Chondrocyte (in vitro differentiated cells): Measurements from ENCODE around the gene ST3GAL6. TPM values are rescaled to one million over a fixed set of nuclear protein-coding genes. Genes with fewer than 3 reads are reported as not detected.

Experiments used
- DNase-seq: peaks from one replicate; pipeline ENCODE4 v3.0.0; 2021; ENCODE audit warnings: mixed read lengths, low spot score
- H3K27ac Mint-ChIP-seq: one replicate; pipeline ENCODE4 v1.8.0; 2021; ENCODE audit warnings: mild to moderate bottlenecking, moderate library complexity, mixed read lengths; ENCODE audit not compliant: unreplicated experiment
- H3K27me3 Mint-ChIP-seq: 2 replicates; pipeline ENCODE4 v1.8.0; 2021; ENCODE audit warnings: low read depth, mixed read lengths
- H3K36me3 Mint-ChIP-seq: 2 replicates; pipeline ENCODE4 v1.8.0; 2021; ENCODE audit warnings: low read depth, mixed read lengths
- H3K4me1 Mint-ChIP-seq: 2 replicates; pipeline ENCODE4 v1.8.0; 2021; ENCODE audit warnings: low read depth, mild to moderate bottlenecking, mixed read lengths
- H3K4me3 Mint-ChIP-seq: one replicate; pipeline ENCODE4 v1.8.0; 2021; ENCODE audit warnings: mild to moderate bottlenecking, moderate library complexity, mixed read lengths; ENCODE audit not compliant: unreplicated experiment
- H3K9me3 Mint-ChIP-seq: 2 replicates; pipeline ENCODE4 v1.8.0; 2021; ENCODE audit warnings: low read depth, mixed read lengths
- total RNA-seq: library from RNA; stranded (reverse); gene quantifications from 3 replicates; pipeline ENCODE4 v1.2.1, GENCODE V29; 2021
- TF ChIP-seq, protein P1 (sequence below): fragments of 200-600 bp; sonication (generic); IDR thresholded peaks from 2 replicates; pipeline ENCODE4 v1.5.0; 2021; ENCODE audit warnings: antibody characterized with exemption, mild to moderate bottlenecking, moderate library complexity

Gene ST3GAL6
- total RNA-seq, 1 donor from 2014 or later, result 0.32 TPM

DNA sequence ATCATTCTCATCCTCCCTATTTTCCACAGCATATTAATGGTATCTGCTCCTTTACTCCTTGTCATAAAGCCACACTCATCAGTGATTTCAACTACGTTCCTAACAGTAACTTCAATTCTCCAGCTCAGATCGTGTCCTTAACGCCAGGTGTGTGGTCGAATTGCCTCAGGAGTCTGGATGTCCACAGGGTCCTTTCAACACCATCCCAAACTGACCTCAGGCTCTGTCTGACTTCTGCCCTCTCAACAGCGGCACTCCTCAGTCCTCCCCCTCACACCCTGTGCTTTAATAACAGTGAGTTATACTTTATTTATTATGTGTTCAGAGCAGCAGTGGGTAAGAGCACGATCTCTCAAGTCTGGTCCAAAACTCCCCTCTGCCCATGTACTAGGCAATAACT is 42.4 kb downstream of the ST3GAL6 start:
- DNase-seq, result no peak
- Mint-ChIP-seq H3K9me3 (no peaks in the 10 kb centered on the region), H3K4me3 (no peak overlapping the region), H3K27ac (no peak overlapping the region), H3K27me3 (no peaks in the 10 kb centered on the region), H3K36me3 (peaks cover 48% of the 10 kb centered on the region), H3K4me1 (peaks cover 6% of the 10 kb centered on the region)
- TF ChIP-seq, protein P1, sequence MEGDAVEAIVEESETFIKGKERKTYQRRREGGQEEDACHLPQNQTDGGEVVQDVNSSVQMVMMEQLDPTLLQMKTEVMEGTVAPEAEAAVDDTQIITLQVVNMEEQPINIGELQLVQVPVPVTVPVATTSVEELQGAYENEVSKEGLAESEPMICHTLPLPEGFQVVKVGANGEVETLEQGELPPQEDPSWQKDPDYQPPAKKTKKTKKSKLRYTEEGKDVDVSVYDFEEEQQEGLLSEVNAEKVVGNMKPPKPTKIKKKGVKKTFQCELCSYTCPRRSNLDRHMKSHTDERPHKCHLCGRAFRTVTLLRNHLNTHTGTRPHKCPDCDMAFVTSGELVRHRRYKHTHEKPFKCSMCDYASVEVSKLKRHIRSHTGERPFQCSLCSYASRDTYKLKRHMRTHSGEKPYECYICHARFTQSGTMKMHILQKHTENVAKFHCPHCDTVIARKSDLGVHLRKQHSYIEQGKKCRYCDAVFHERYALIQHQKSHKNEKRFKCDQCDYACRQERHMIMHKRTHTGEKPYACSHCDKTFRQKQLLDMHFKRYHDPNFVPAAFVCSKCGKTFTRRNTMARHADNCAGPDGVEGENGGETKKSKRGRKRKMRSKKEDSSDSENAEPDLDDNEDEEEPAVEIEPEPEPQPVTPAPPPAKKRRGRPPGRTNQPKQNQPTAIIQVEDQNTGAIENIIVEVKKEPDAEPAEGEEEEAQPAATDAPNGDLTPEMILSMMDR, result no peak

DNA sequence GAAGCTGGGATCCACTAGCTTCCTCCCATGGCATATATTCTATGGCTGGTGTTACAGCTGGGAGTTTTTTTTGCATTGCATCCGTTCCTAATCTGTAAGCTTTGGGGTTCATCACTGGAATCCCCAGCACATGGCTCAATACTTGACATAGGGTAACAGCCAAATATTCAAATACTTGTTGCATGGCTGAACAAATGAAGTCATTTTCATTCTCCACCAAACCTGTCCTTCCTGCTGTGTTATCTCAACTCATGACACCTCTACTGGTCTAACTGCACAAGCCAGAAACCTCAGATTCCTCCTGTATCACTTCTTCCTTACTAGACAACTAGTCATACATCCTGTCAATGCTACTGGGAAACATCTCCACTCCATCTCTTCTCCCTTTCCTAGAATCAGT is 43.4 kb downstream of the ST3GAL6 start:
- Mint-ChIP-seq H3K9me3 (no peaks in the 10 kb centered on the region), H3K4me1 (peaks cover 6% of the 10 kb centered on the region), H3K36me3 (peaks cover 45% of the 10 kb centered on the region), H3K27ac (no peak overlapping the region), H3K4me3 (no peak overlapping the region), H3K27me3 (no peaks in the 10 kb centered on the region)
- TF ChIP-seq, protein P1, result no peak
- DNase-seq, result no peak

DNA sequence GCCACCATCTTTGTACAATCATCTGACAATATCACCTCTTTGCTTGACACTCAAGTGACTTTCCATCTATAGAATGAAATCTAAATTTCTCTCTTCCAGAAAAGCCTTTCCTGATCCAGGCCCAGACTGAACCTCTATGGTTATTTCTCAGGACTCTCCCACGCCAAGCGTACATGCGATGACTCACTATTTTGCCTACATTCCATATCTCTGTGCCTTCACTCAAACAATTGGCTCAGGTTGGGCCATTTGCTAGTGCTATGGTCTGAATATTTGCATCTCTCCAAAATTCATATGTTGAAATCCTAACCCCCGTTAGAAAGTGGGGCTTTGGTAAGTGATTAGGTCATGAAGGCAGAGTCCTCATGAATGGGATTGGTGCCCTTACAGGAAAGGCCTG is 43.9 kb downstream of the ST3GAL6 start:
- TF ChIP-seq, protein P1, result no peak
- Mint-ChIP-seq H3K9me3 (no peaks in the 10 kb centered on the region), H3K36me3 (peaks cover 43% of the 10 kb centered on the region), H3K4me3 (no peak overlapping the region), H3K27me3 (no peaks in the 10 kb centered on the region), H3K4me1 (peaks cover 6% of the 10 kb centered on the region), H3K27ac (no peak overlapping the region)
- DNase-seq, result no peak

DNA sequence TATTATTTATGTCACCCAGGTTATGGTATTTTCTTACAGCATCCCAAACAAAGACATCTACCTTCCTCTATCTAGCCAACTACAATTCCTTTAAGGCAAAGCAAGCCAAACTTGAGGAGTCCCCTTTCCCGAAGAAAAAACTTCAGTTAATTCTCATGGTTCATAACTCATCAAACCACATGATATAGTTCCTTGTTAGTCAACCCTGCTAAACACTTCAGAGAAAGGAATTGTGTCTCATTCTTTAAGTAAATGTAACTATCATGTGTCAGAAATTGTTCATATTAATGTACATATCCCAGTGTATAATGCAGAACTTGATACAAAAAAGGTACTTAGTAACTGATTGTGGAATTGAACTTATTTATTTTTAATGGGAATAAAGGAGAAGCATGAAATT is 44.4 kb downstream of the ST3GAL6 start:
- no peak overlapping the region for H3K4me3 Mint-ChIP-seq
- DNase-seq, result no peak
- peaks cover 42% of the 10 kb centered on the region for H3K36me3 Mint-ChIP-seq
- no peaks in the 10 kb centered on the region for H3K27me3 Mint-ChIP-seq
- TF ChIP-seq, protein P1, result no peak
- no peak overlapping the region for H3K27ac Mint-ChIP-seq
- H3K9me3 Mint-ChIP-seq, result no peaks in the 10 kb centered on the region
- peaks cover 6% of the 10 kb centered on the region for H3K4me1 Mint-ChIP-seq

DNA sequence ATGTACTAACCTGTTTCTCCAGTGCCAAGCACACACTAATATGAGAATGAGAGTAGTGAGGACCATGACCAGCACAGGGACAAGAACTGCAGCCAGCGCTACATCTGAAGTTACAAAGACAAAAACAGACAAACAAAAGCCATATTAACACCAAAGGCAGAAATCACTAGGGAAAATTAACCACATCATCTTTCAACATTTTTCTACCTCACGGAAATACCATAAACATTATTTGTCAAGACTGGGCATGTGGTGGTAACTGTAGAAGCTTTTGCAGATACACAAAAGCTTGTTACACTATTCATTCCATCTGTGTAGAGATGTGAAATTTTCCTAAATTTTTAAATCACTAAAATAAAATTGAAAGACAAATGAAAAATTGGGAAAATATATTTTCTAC is 44.9 kb downstream of the ST3GAL6 start:
- Mint-ChIP-seq H3K36me3 (peaks cover 40% of the 10 kb centered on the region), H3K27me3 (no peaks in the 10 kb centered on the region), H3K9me3 (no peaks in the 10 kb centered on the region), H3K27ac (no peak overlapping the region), H3K4me3 (no peak overlapping the region), H3K4me1 (peaks cover 6% of the 10 kb centered on the region)
- TF ChIP-seq, protein P1, result no peak
- DNase-seq, result no peak
